HG03280 (cell line): ENCODE results near the gene FFAR3.

ENCODE experiments used
- ATAC-seq: cut with Tn5 transposase; IDR thresholded peaks from one replicate; pipeline ENCODE4 v1.9.1; 2021; ENCODE audit warnings: mild to moderate bottlenecking, moderate library complexity; ENCODE audit not compliant: unreplicated experiment

The FFAR3 gene

GRCh38 chr19:35357867-35358573, at the start of gene FFAR3:
Gene FFAR3, plus strand, starts transcription at chr19:35358460. Its CDS starts 431 bp downstream, at chr19:35358891.
- ATAC-seq: no peak

DNA sequence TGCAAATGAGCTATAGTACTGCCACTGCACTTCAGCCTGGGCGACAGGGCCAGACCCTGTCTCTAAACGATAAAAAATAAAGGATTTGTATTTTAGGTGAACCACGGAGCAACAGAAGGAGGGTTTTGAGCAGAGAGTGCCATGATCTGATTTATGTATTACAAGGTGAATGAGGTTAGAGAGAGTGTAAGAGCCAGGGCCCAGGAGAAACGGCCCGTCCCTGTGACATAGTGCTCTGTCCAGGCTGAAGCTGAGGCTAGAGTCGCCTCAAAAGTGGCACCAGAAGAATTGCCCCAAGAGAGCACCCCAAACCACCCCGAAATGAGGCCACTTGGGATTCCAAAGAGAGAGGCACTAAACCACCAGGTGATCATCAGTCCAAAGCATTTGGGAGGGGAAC, 49.4 kb upstream of the FFAR3 start:
- no peak for ATAC-seq

- no peak for ATAC-seq
Measured at GRCh38 chr19:35309481-35310279, 48.6 kb upstream of the FFAR3 start.

GRCh38 chr19:35310331-35310730, 47.9 kb upstream of the FFAR3 start:
- ATAC-seq: no peak

DNA sequence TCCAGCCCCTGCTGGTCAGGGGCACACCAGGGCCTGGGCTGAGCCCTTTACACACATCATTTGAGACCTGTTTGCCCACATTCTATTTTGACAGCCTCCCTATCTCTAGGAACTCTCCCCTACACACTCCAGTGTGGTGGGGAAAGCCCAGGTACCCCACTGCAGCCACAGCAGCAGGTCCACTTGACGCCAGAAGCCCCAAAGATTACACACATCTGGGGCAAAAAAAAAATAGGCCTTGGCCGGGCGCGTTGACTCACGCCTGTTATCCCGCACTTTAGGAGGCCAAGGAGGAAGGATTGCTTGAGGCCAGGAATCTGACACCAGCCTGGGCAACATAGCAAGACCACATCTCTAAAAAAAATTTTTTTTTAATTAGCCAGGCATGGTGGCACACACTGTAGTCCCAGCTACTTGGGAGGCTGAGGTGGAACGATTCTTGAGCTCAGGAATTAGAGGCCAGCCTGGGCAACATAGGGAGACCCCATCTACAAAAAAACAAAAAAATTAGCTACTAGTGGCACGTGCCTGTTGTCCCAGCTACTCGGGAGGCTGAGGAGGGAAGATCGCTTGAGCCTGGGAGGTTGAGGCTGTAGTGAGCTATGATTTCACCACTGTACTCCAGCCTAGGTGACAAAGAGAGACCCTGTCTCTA, 47.3 kb upstream of the FFAR3 start:
- no peak for ATAC-seq

DNA sequence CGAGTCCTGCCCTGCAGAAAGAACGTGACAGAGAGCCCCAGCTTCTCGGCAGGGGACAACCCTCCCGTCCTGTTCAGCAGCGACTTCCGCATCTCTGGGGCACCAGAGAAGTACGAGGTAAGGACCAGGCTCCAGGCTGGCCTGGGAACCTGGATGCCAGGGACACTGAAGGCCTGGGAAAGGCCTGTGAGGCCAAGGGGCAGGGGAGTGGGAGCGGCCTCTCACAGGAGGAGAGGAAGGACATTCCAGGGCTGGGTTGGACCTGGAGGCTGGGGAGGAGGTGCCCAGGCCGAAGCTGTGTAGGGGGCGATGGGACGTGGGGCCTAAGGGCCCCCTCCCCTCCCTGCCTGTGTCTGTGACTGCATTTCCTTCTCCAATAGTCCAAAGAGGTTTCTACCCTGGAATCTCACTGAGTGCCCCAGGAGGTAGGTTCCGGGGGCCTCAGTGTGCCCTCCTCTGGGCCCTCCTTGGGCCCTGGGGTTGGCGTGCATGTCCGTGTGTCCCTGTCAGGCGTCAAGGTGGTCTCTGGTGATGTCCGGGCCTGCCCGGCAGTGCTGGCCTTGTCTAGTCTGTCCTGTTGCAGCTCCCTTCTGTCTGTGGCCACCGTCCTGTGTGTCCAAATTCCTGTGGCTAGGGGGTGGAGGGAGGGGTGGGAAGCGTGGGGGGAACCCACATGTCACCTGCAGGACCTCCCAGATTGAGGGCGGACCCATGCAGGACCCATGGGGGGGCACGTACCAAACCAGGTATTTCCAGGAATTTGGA, 46.2 kb upstream of the FFAR3 start:
- no peak for ATAC-seq

DNA sequence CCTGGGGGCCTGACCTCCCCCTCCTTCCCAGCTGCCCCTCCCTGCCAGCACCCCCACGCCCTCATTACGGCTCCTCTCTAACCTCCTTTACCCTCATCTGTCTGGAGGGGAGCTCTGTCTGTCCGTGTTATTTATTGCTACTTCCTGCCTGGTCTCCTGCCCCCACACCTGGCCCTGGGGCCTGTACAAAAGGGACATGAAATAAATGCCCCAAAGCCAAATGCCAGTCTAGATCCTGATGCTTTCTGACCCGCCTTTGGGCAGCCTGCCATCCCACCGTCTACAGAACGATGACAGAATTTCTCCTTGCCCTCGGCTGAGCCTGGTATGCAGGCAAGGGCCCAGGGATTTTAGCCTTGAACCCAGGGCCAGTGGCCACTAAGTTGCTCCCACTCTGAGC, 44.7 kb upstream of the FFAR3 start:
- ATAC-seq: no peak

DNA sequence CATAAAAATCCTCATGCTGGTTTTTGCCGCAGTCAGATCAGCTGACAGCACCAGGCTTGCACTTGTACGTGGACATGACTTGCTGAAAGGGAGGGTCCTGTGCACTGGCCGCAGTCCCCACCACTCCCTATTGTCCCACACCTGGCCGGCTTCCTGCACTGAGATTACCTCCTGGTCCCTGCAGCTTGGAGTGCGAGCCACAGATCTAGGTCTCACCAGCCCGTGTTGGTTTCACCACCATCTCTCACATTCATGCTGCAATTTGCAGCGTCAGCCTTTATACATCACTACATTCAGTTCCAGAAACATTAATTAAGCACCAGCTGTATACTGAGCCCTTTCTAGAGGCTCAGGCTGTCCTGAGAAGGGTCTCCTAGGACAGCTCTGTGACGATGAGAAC, 44.2 kb upstream of the FFAR3 start:
- no peak for ATAC-seq

- no peak for ATAC-seq
Measured at GRCh38 chr19:35314858-35315470, 43.3 kb upstream of the FFAR3 start.

- ATAC-seq: no peak
Measured at GRCh38 chr19:35315883-35316282, 42.4 kb upstream of the FFAR3 start.

DNA sequence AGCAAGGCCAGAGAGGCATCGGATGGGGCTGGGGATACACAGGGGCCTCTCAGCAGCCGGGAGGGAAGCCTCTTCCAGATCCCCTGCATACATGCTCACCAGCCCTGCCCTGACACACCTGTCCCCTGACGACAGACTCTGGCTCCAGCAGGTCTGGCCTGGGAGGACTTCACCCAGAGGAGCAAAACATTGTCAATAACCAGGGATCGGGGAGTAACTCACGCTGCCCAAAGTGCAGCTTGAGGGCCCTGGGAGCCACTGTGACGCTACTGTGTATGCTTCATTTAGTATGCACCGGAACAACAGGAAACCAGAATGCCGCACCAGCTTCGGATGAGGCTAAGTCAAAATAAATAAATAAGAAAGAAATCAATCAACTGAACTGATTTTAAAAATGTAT, 41.7 kb upstream of the FFAR3 start:
- ATAC-seq: no peak

DNA sequence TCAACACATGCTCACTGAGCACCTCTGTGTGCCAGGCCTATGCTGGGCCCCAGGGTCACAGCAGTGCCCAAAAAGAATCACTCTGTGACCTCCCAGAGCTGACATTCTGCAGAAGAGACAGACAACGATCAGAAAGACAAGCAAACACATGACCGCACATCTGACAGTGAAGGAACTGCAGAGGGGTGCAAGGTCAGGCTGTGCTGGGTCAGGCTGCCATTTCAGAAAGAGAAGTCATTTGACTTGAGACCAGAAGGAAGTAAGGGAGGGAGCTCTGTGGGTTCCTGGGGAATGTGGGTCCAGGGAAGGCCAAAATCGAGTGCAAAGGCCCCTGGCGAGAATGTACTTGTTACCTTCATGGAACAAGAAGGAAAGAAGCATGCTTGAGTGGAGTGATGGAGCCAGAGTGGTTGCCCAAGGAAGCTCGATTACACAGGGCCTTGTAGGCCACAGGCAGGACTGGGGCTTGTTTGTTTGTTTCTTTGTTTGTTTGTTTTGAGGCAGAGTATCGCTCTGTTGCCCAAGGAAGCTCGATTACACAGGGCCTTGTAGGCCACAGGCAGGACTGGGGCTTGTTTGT, 40.7 kb upstream of the FFAR3 start:
- no peak for ATAC-seq

DNA sequence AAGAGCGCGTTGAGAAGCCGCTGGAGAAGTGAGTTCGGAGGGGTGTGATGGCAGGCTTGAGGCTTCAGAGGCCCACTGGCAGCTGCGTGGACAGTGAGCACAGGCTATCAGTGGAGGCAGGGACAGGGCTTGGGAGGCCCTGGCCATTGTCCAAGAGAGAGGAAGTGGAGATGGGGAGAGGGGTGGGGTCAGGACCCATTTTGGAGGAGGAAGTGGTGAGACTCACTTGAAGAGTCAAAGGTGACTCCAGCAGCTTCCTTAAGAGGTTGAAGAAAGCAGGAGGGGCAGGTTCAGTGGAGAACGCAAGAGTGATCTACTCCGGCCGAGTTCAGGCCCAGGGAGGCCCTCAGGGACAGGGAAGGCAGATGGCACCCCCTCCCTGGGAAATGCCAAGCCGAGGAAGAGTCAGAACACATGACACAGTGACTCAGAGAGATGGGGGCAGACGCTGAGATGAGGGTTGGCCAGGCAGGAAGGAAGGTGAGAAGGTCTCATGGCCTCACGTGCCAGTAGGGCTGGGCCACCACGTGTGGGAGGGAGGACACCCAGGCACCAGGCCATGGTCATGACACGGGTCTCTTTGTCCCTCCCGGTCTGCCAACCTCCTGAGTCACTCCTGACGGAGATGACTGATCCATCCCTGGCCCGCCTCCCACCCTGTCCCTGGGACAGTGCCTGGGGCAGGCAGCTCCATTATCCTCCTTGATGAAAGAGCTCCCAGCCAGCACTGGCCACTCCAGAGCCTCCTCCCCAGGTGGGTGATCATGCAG, 39.4 kb upstream of the FFAR3 start:
- no peak for ATAC-seq

GRCh38 chr19:35320065-35320713, 38.1 kb upstream of the FFAR3 start:
- ATAC-seq: no peak

- no peak for ATAC-seq
Measured at GRCh38 chr19:35321291-35321690, 37.0 kb upstream of the FFAR3 start.

- ATAC-seq: no peak
Measured at GRCh38 chr19:35322014-35322413, 36.2 kb upstream of the FFAR3 start.

DNA sequence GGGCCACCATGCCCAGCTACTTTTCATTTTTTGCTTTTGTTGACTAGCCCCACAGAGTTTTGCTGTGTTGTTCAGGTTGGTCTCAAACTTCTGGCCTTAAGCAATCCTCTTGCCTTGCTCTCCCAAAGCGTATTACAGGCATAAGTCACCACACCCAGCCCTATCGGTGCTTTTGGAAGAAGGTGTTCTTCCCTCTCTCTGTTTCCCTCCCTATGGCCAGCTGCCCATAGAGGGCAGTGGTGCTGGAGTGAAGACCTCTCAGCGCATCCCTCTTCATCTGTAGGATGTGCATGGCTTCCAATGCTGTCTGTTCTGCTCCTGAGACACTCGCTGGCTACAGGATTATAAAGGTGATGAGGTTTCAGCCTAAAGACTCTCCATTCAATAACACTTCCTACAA, 30.6 kb upstream of the FFAR3 start:
- ATAC-seq: no peak

GRCh38 chr19:35328851-35329285, 29.4 kb upstream of the FFAR3 start, which contains the start of gene CD22:
Gene CD22, plus strand, starts transcription at chr19:35329187. Its CDS starts 2,854 bp downstream, at chr19:35332041.
- ATAC-seq: no peak

- no peak for ATAC-seq
Measured at GRCh38 chr19:35329323-35329722, 28.9 kb upstream of the FFAR3 start.
